Left ventricle myocardium superior (tissue), 1 donor: Measurements from ENCODE around the gene TFDP1. TPM values are rescaled to one million over a fixed set of nuclear protein-coding genes. Genes with fewer than 3 reads are reported as not detected.

Experiments used
- ATAC-seq: fragments of 200-7000 bp; cut with Tn5 transposase; one replicate; pipeline ENCODE4 v1.9.1; 2020; ENCODE audit warnings: mild to moderate bottlenecking, moderate library complexity
- DNase-seq: peaks from one replicate; pipeline ENCODE4 v3.0.0-alpha.2; 2020
- intact Hi-C: fragments of 100-400 bp; cut with micrococcal nuclease; formaldehyde crosslinking; loops from one replicate; pipeline ENCODE4 v1.11.0; 2022
- total RNA-seq: library from RNA; stranded (reverse); fragmentation: NEBNext Ultra II Directional; extraction: Animal tissue kit (Norgen Biotek cat#: 25700); gene quantifications from one replicate; pipeline ENCODE4 v1.2.1, GENCODE V29; 2021
- donor health status: DM: no; HTN: yes; CAD: no; lungs with severe emphysema.

Gene TFDP1
- total RNA-seq, 1 donor from 2014 or later, result 45.1 TPM

- DNase-seq, result peak; percentile 24
- intact Hi-C loops, result no loop called here
- ATAC-seq, result no peak
Measured at GRCh38 chr13:113654591-113655345, 70.2 kb downstream of the TFDP1 start.

DNA sequence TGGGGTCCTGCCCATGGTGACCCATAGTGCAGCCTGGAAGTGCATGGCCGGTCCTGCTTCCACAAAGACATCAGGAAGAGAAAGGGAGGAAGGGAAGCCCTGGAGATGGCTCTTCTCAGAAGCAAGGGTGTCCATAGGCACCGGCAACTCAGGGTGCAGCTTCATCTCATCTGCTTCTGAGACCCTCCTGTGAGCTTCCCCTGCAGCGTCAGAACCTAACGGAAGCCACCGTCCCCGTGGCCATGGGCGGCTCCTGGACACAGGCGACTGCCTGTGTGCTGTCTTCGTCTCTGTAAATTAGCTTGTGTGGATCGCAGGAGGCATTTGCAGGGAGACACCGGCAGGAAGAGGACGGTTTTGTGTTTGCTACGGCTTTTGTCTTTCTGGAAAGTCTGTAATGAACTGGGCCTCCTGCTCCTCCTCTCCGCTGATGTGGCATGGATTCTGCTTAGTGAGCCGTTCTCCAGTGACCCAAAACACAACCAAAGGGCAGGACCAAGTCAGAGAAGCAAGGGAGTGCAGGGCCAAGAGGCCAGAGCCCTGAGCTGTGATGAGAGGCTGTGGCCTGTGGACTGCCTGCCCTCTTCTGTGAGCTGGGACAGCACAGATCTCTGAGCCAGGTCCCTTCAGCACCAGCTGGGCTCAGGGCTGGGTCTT is 70.9 kb downstream of the TFDP1 start:
- intact Hi-C loops, result no loop called here
- ATAC-seq, result no peak
- DNase-seq, result no peak

DNA sequence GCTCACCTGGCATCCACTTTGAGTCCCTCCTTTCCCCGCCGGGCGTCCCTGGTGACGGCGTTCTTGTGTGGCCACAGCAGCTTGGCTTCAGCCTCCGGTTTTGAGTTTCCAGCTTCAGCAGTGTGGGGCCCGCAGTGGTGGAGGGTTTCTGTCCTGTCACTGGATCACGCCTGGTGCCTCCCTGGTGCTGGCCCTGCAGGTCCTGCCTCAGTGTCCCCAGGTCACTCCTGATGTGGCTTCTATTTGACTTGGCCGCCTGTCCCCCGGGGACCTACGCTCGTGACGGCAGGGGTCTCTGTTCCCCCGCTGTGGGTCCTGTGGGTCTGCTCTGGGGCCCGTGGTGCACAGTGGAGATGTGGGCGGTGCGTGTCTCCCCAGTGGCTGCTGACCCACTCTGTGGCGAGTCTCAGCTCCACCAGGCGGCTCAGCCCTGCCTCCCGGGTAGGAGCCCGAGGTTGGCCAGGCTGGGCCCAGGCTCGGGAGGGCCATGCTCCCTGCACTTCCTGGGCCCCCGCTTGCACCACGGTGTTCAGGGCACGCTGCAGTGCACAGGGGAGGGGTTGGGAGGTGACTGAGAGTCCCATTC is 71.5 kb downstream of the TFDP1 start:
- intact Hi-C loops, result no loop called here
- ATAC-seq (no peak), DNase-seq (no peak)

DNA sequence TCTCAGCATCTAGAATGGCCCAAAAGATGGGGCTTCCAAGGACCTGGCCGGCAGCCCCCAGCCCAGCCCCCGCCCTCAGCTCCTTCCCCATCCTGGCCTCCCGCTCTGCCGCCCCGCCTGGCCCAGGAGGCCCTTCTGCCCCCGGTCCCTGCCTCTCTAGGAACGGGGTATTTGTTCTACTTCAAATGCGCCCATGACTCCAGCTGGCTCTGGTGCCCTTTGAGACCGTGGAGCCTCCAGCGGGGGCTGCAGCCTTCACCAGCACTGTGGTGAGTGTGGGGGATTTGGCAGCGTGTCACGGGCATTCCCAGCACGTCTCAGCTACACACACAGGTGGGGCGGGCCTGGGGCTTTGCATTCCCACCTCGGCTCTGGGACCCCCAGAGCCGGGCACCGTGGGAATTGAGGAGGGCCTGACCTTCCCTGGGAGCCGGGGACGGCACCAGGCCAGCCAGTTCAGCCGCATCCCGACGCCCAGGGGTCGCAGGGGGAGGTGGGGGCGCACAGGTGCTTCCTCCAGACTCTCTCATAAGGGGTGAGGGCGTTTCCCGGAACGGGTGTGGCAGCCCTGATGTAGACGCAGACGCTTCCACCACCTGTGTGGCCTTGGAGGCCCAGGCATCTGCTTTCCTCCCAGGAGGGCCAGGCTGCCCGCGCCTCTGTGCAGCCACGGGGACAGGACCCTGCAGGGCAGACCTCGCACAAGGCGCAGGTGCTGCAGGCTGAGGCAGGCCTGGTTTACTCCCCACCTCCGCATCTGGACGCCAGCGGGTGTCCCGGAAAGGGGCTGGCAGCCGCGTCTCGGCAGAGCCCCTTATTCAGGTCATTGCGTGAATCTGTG is 72.5 kb downstream of the TFDP1 start:
- DNase-seq (no peak), ATAC-seq (no peak)
- intact Hi-C loops, result no loop called here

DNA sequence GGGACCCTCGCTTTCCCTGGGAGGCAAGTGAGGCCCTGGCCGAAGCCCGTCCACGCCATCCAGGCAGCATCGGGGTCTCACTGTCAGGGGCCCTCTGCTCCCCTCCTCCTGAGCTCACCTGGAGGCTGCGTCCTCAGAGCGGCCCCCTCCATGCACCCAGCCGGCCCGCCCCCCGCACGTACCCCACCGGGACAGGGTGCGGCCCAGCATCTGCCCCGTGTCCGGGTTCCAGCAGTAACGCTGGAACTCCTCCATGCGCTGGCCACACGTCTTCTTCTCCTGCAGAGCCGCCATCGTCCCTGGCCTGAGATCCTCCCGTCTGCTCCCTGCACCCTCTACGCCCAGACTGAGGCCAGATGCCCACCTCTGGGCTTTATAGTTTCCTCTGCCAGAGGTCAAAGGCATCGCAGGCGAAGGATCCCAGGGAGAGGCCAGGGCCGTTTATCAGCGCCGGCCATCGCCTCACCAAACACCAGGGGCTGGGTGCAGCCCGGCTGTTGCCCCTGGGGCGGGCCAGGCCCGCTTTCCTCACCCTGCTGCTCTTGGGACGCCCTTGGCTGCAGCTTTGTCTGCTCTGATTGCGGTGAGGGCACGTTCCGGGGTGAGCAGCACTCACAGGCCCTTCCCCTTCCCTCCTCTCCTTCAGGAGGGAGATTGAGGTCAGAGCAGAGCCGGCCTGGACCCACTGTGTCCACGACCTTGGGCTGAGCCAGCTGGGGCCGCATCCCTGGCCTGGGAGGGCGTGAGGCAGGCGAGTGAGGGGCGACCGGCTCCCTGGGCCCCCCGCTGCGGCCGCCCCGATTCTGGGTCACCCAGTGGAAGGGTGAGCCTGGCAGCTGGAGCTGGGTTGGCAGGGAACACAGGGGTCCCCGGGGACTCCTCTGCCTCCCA is 73.5 kb downstream of the TFDP1 start, which contains the start of gene ATP4B:
ATP4B (minus strand) TSS at position 348 of the 891 bp plus-strand sequence; CDS start at position 294, 54 bp downstream.
- ATAC-seq (no peak), DNase-seq (peak; percentile 20)
- intact Hi-C loops, result no loop called here

- DNase-seq, result peak; percentile 23
- ATAC-seq, result no peak
- intact Hi-C loops, result no loop called here
Measured at GRCh38 chr13:113658836-113659235, 74.3 kb downstream of the TFDP1 start.

GRCh38 chr13:113659337-113659736 is 74.8 kb downstream of the TFDP1 start:
- intact Hi-C loops, result no loop called here
- no peak for ATAC-seq

GRCh38 chr13:113660066-113660465 is 75.5 kb downstream of the TFDP1 start:
- intact Hi-C loops, result no loop called here
- DNase-seq, result no peak
- ATAC-seq, result no peak

More at GRCh38 chr13:113659337-113659736, 74.8 kb downstream of the TFDP1 start:
- no peak for DNase-seq

DNA sequence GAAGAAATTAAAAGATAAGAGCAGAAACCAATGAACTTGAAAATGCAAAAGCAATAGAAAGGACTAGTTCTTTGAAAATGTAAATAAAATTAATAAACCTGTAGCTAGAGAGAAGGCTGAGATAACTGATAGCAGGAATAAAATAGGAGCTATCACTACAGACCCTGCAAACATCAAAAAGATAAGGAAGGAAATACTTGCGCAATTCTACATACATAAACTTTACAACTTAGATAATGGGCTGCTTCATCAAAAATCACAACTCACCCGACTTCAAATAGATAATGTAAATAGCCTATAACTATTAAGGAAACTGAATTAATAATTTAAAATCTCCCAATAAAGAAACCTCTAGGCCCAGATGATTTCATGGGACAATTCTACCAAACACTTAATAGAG is 77.0 kb downstream of the TFDP1 start:
- ATAC-seq (no peak), DNase-seq (no peak)
- intact Hi-C loops, result no loop called here

- ATAC-seq (no peak), DNase-seq (no peak)
- intact Hi-C loops, result no loop called here
Measured at GRCh38 chr13:113663934-113664333, 79.4 kb downstream of the TFDP1 start.

DNA sequence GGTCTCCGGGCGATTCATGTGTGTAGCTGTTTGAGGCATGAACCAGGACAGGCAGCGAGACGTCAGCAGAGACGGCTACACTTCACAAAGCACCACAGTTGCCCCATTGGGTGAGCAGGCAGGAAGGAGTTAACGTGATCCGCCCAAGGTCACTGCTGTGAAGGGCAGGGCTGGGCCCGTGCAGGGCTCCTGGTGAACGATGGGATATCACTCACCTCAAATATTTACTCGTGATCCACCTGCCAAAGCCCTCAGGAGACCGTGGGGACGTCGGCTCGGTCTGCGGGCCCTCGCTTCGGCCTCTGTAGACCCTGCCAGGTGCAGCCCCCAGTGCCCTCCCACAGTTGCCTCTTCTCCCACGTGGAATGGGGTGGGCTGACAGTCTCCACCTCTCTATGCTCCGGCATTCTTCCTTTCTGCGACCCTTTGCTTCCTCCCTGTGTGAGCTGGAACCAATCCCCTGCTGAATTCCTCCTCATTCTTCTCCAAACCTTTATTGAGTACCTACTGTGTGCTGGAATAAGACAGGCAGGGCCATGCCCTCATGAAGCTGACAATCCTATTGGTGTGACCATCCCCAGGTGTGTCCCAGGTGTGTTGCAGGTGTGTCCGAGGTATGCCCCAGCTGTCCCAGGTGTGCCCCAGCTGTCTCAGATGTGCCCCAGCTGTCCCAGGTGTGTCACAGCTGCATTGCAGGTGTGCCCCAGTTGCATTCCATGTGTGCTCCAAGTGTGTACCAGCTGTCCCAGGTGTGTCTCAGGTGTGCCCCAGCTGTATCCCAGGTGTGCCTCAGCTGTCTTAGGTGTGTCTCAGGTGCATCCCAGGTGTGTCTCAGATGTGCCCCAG is 80.4 kb downstream of the TFDP1 start:
- intact Hi-C loops, result no loop called here
- ATAC-seq (no peak), DNase-seq (no peak)

DNA sequence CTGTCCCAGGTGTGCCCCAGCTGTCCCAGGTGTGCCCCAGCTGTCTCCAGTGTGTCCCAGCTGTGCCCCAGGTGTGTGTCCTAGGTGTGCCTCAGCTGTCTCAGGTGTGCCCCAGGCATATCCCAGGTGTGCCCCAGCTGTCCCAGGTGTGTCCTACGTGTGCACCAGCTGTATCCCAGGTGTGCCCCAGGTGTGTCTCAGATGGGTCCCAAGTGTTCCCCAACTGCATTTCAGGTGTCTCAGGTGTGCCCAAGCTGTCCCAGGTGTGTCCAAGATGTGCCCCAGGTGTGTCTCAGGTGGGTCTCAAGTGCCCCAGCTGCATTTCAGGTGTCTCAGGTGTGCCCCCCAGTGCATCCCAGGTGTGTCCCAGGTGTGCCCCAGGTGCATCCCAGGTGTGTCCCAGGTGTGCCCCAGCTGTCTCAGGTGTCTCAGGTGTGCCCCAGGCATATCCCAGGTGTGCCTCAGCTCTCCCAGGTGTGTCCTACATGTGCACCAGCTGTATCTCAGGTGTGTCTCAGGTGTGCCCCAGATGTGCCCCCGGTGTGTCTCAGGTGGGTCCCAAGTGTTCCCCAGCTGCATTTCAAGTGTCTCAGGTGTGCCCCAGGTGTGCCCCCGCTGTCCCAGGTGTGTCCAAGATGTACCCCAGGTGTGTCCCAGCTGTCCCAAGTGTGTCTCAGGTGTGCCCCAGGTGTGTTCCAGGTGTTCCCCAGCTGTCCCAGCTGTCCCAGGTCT is 81.2 kb downstream of the TFDP1 start:
- no peak for ATAC-seq
- intact Hi-C loops, result no loop called here
- DNase-seq, result no peak

DNA sequence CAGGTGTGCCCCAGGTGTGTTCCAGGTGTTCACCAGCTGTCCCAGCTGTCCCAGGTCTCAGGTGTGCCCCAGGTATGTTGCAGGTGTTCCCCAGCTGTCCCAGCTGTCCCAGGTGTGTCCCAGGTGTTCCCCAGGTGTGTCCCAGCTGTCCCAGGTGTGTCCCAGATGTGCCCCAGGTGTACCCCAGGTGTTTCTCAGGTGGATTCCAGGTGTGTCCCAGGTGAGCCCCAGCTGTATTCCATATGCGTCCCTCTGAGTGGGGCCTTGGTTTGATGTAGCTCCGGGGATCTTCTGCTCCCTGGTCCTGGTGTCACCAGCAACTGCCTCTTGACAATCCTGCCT is 81.7 kb downstream of the TFDP1 start:
- ATAC-seq, result no peak
- no peak for DNase-seq
- intact Hi-C loops, result no loop called here

- intact Hi-C loops, result no loop called here
- DNase-seq, result peak; percentile 23
- ATAC-seq, result no peak
Measured at GRCh38 chr13:113666951-113667701, 82.6 kb downstream of the TFDP1 start, which contains the start of gene GRK1. Gene GRK1 (plus strand): TSS chr13:113667219. CDS start chr13:113667387, 168 bp downstream.

- DNase-seq (no peak), ATAC-seq (no peak)
- intact Hi-C loops, result no loop called here
Measured at GRCh38 chr13:113667771-113668490, 83.4 kb downstream of the TFDP1 start.

DNA sequence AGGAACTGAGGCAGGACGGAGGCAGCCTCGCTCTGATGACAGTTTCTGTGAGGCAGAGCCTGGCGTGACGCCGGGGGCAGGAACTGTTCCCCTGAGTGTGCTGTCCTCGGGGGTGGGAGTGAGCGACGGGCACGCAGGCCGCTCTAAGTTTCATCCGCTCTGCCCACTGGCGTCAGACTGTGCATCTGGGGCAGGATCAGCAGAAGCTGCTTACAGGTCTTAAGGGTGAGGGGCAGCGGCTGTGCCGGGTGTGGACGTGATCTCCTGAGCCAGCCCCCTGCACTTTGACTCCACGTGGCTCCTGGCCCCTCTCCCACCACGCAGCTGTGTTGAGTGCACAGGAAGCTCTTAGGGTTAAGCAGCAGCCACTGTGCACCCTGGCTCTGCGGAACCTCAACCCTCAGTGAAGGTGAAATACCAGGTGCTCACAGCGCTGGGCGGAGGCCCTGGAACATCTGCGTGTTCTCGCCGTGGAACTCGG is 84.0 kb downstream of the TFDP1 start:
- ATAC-seq, result no peak
- intact Hi-C loops, result no loop called here
- DNase-seq, result peak; percentile 18
